Neural cell (in vitro differentiated cells): ENCODE measurements around the gene PSMB11. TPM values are rescaled to one million over a fixed set of nuclear protein-coding genes. Genes with fewer than 3 reads are reported as not detected.

Experiments
- H2AFZ ChIP-seq: fragments of 200-600, 300-800 bp; sonication (generic), shearing (Covaris generic); 2 replicates; pipeline ENCODE4 v1.6.0; 2014; ENCODE audit warnings: low read depth, mild to moderate bottlenecking, antibody characterized with exemption, low read length, moderate library complexity
- H3F3A ChIP-seq: fragments of 200-600 bp; shearing (Covaris generic); 2 replicates; pipeline ENCODE4 v1.6.1; 2016; ENCODE audit warnings: mild to moderate bottlenecking, moderate library complexity, mixed read lengths, antibody characterized with exemption, low read length; ENCODE audit not compliant: insufficient read depth, poor library complexity, severe bottlenecking
- H3K27ac ChIP-seq: fragments of 200-600, 300-800 bp; sonication (generic), shearing (Covaris generic); 2 replicates; pipeline ENCODE4 v1.5.1; 2014; ENCODE audit warnings: mild to moderate bottlenecking, low read length, moderate library complexity
- H3K27me3 ChIP-seq: fragments of 300-800, 200-600 bp; sonication (generic), shearing (Covaris generic); 2 replicates; pipeline ENCODE4 v1.6.0; 2014; ENCODE audit warnings: mild to moderate bottlenecking, low read depth, low read length, moderate library complexity; ENCODE audit not compliant: insufficient read depth
- H3K36me3 ChIP-seq: fragments of 300-800, 200-600 bp; sonication (generic), shearing (Covaris generic); 2 replicates; pipeline ENCODE4 v1.5.1; 2014; ENCODE audit warnings: mild to moderate bottlenecking, antibody characterized with exemption, low read length, moderate library complexity; ENCODE audit not compliant: insufficient read depth
- H3K4me2 ChIP-seq: fragments of 300-800, 200-600 bp; sonication (generic), shearing (Covaris generic); 2 replicates; pipeline ENCODE4 v1.6.0; 2014; ENCODE audit warnings: mild to moderate bottlenecking, low read length
- H3K4me3 ChIP-seq: fragments of 300-800, 200-600 bp; sonication (generic), shearing (Covaris generic); 2 replicates; pipeline ENCODE4 v1.5.1; 2014; ENCODE audit warnings: mild to moderate bottlenecking, low read length, moderate library complexity
- H3K79me2 ChIP-seq: fragments of 200-600 bp; shearing (Covaris generic); replicated peaks from 2 replicates; pipeline ENCODE4 v1.6.0; 2014; ENCODE audit warnings: mild to moderate bottlenecking, low read length, moderate library complexity; ENCODE audit not compliant: insufficient read depth
- H3K9ac ChIP-seq: fragments of 300-800, 200-600 bp; sonication (generic), shearing (Covaris generic); 2 replicates; pipeline ENCODE4 v1.6.1; 2016; ENCODE audit warnings: mild to moderate bottlenecking, low read length, mixed read lengths
- H3K9me2 ChIP-seq: fragments of 200-600 bp; shearing (Covaris generic); 2 replicates; pipeline ENCODE4 v1.6.1; 2016; ENCODE audit warnings: mild to moderate bottlenecking, low read length, mixed read lengths; ENCODE audit not compliant: insufficient read depth
- H3K9me3 ChIP-seq: fragments of 200-600, 300-800 bp; sonication (generic), shearing (Covaris generic); 2 replicates; pipeline ENCODE4 v1.6.1; 2016; ENCODE audit warnings: mild to moderate bottlenecking, mixed run types, low read length, moderate library complexity, mixed read lengths
- H4K20me1 ChIP-seq: fragments of 200-600 bp; shearing (Covaris generic); 2 replicates; pipeline ENCODE4 v1.6.1; 2016; ENCODE audit warnings: mild to moderate bottlenecking, mixed run types; ENCODE audit not compliant: insufficient read depth
- CTCF ChIP-seq: fragments of 450-650 bp; IDR thresholded peaks from 2 replicates; pipeline ENCODE4 v1.5.1; 2014; ENCODE audit warnings: antibody characterized with exemption, mild to moderate bottlenecking, moderate library complexity; ENCODE audit not compliant: poor library complexity, severe bottlenecking
- EP300 ChIP-seq: fragments of 450-650 bp; conservative IDR thresholded peaks from 2 replicates; pipeline ENCODE4 v1.6.1; 2014; ENCODE audit warnings: antibody characterized with exemption, mild to moderate bottlenecking, moderate library complexity; ENCODE audit not compliant: poor library complexity, severe bottlenecking
- EZH2 ChIP-seq: fragments of 200-600, 300-800 bp; shearing (Covaris generic), sonication (generic); IDR thresholded peaks from 2 replicates; pipeline ENCODE4 v1.6.1; 2014; ENCODE audit warnings: antibody characterized with exemption, low read length, borderline replicate concordance, mild to moderate bottlenecking; ENCODE audit not compliant: insufficient read depth, poor library complexity, severe bottlenecking
- MXI1 ChIP-seq: fragments of 450-650 bp; conservative IDR thresholded peaks from 2 replicates; pipeline ENCODE4 v1.6.1; 2014; ENCODE audit warnings: antibody characterized with exemption, mild to moderate bottlenecking; ENCODE audit not compliant: poor library complexity, severe bottlenecking
- POLR2AphosphoS5 ChIP-seq: IDR thresholded peaks from 2 replicates; pipeline ENCODE4 v1.6.1; 2012
- RAD21 ChIP-seq: fragments of 450-650 bp; conservative IDR thresholded peaks from 2 replicates; pipeline ENCODE4 v1.6.1; 2014; ENCODE audit warnings: antibody characterized with exemption, mild to moderate bottlenecking, moderate library complexity
- REST ChIP-seq: IDR thresholded peaks from 2 replicates; pipeline ENCODE4 v1.6.1; 2012; ENCODE audit warnings: borderline replicate concordance
- SMC3 ChIP-seq: fragments of 450-650 bp; conservative IDR thresholded peaks from 2 replicates; pipeline ENCODE4 v1.6.1; 2014; ENCODE audit warnings: antibody characterized with exemption, mild to moderate bottlenecking, moderate library complexity; ENCODE audit not compliant: poor library complexity
- TAF1 ChIP-seq: IDR thresholded peaks from 2 replicates; pipeline ENCODE4 v1.6.1; 2012; ENCODE audit warnings: low read depth
- polyA plus RNA-seq: library from polyadenylated mRNA; depleted of rRNA; stranded (reverse); fragments of >200 nt; gene quantifications from 2 replicates; pipeline ENCODE4 v1.2.3, GENCODE V29; 2014

Gene PSMB11
- polyA plus RNA-seq, 1 donor from 2014 or later, result not detected

- Histone ChIP-seq H3K27ac (no peak overlapping the region), H2AFZ (no peak overlapping the region)
- TF ChIP-seq POLR2AphosphoS5 (no peak), REST (no peak), EP300 (no peak), RAD21 (no peak), CTCF (no peak), MXI1 (no peak), EZH2 (no peak), SMC3 (no peak), TAF1 (no peak)
Observed at GRCh38 chr14:23005451-23006187, 36.4 kb upstream of the PSMB11 start.

GRCh38 chr14:23006188-23006534 is 35.9 kb upstream of the PSMB11 start:
- TF ChIP-seq TAF1 (no peak), MXI1 (no peak), CTCF (no peak), POLR2AphosphoS5 (no peak), EZH2 (no peak), RAD21 (no peak), REST (no peak), SMC3 (no peak), EP300 (no peak)
- peaks cover 4% of the 10 kb centered on the region for H3F3A ChIP-seq
- H3K9me2 ChIP-seq, result no peaks in the 10 kb centered on the region
- no peaks in the 10 kb centered on the region for H3K9me3 ChIP-seq
- peak overlapping the region; percentile 87 for H3K4me3 ChIP-seq
- no peaks in the 10 kb centered on the region for H3K27me3 ChIP-seq
- H3K36me3 ChIP-seq, result no peaks in the 10 kb centered on the region
- peak overlapping the region; percentile 85 for H3K9ac ChIP-seq
- H3K27ac ChIP-seq, result peak overlapping the region; percentile 96
- peak overlapping the region; percentile 93 for H3K4me2 ChIP-seq
- peaks cover 6% of the 10 kb centered on the region for H3K79me2 ChIP-seq
- no peak overlapping the region for H2AFZ ChIP-seq
- no peaks in the 10 kb centered on the region for H4K20me1 ChIP-seq

More at GRCh38 chr14:23005451-23006187, 36.4 kb upstream of the PSMB11 start:
- Histone ChIP-seq H4K20me1 (no peaks in the 10 kb centered on the region), H3K4me3 (peak overlapping the region; percentile 87), H3K9me2 (no peaks in the 10 kb centered on the region), H3F3A (peaks cover 4% of the 10 kb centered on the region), H3K27me3 (no peaks in the 10 kb centered on the region), H3K9me3 (no peaks in the 10 kb centered on the region), H3K4me2 (peak overlapping the region; percentile 93), H3K79me2 (peaks cover 6% of the 10 kb centered on the region), H3K9ac (no peak overlapping the region), H3K36me3 (no peaks in the 10 kb centered on the region)
